NCI-H510A (cell line): Measurements from ENCODE around the gene RHOH.
A peak's percentile ranks its signal among the peaks of the same experiment; 100 is the strongest.
"Not testable (repeated sequence)": the region's sequence is repeated elsewhere in the genome, so short reads cannot be mapped to it uniquely, and the experiment has no call there.

Experiments
- DNase-seq: peaks from one replicate; lab custom pipeline; 2025; lab: John Stamatoyannopoulos, UW

RHOH gene

DNA sequence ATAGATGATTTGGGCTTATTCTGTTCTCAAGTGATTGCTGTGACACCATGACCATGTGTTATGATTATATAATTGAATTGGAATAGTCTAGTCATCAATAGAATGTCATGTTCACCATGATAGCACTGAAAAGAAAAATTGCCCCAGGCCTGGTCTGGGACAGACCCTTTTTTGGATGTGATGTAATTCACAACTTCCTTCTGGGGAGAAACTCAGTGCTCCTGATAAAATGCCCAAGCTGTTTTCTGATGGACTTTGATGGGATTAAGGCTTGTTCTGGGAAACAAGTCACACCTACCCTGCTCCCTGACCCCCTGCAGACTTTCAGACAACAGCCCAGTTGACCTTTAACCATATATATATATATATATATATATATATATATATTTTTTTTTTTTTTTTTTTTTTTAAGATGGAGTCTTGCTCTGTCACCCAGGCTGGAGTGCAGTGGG, 65.3 kb downstream of the RHOH start:
- DNase-seq = no peak

DNA sequence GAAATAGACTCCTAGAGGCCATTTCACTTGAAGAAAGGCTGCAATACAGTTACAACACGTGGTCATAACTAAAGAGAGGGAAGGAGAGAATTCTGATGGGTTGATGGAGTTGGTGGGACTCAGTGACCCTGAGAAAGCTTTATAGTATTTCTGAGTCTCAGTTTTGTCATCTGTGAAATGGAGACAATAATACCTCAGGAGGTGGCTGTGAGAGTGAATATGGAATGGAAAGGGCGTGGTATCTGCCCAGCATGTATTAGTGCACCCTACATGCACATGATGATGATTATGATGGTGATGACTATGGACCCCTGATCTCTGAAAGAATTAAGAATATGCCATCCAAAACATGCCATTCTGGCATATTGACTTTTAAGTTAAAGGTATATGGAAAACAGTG, 66.0 kb downstream of the RHOH start:
- DNase-seq = no peak

DNA sequence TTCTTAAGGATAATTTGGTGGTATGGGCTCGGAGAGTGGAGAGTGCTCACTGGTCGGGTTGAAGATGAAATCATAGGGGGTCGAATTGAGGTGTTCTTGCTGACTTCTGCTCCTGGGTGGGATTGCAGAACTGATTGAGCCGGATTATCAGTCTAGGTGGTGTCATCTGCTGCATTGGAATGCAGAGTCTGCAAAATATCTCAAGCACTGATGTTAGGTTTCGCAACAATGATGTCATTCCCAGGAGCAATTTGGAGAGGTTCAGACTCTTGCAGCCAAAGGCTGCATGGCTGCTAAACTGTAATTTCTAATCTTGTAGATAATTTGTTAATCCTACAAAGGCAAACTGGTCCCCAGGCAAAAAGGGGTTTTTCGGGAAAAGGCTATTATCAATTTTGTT, 67.7 kb downstream of the RHOH start:
- DNase-seq = no peak

DNA sequence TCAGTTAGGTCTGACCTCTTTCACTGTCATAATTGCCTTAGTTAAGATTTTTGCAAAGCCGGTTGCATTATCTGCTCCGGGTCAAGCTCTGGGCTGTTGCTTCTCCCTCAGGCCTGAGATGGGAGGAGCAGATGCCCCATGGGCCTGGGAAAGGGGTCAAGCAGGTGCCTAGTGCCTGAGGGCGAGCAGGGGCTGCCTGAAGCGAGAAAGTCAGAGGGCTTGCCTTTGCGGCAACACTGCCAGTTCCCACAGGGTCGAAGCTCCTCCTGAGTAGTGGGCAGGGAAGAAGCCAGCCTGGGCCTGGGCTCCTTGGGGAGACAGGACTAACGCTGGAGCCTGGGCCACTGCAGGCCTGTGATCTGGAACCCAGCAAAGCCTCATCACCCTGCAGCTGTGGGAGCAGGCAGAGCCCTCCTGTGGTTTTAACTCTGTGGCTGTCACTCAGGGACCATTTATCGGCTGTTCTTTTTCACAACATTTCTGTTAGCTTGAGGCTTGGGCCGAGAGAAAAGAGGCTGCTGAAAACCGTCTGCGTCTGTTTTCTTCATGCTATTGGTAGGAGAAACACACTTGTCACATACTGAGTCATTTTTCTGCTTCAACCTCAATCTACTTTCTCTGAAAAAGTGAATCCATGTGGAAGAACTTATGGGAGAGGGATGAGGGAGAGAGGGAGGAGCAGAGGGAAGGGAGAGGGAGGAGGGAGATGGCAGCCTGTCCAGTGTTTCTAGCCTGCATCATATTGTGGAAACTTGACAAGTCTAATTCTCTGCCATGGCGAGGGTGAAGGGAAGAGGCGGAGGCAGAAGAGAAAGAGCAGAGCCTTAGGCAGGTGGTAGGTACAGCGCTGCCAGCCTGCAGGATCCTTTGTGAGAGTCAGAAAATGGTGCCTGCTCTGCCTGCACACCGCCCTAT, 68.4 kb downstream of the RHOH start:
- DNase-seq = peak; percentile 13

DNA sequence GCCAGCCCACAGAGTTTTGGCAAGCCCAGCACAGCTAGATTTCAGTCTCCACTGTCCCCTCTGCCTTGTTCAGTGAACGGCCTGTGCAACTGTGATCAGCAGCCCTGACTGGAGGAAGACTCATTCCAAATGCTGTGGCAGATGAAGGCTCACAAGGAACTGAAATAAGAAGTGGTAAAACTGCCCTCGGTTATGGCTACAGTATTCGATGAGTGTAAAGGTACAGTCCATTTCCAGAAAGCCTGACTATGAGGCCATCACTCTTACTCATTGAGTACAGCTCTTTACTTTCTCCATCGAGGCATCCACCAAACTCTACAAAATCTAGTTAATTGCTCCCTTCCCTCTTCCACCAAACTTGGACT, 69.1 kb downstream of the RHOH start:
- no peak for DNase-seq

DNA sequence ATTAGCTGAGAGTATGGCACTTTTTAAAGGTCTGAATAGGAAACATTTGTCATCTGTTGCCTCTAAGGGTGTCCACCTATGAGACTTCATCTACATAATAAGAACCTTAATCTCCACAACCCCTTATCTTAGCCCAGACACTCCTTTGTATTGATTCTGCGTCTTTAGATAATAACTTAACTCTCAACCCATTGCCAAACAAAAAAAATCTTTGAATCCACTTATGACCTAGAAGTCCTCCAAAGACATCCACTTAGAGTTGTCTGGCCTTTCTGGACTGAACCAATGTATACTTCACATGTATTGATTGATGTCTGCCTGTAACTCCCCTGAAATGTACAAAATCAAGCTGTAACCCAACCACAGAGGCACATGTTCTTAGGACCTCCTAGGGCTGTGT, 72.3 kb downstream of the RHOH start:
- no peak for DNase-seq

DNA sequence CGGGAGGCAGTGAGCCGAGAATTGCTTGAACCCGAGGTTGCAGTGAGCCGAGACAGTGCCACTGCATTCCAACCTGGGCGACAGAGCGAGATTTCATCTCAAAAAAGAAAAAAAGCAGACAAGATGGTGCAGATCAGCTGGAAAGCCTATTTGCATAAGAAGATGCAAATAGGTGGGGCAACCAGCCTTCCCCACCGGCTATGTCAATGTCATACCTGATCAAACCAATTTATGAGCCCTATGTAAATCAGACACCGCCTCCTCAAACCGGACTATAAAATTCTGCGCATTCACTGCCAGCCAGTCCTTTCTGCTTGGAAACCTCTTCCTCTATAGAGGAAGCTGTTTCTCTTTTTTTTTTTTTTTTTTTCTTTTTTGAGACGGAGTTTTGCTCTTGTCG, 73.8 kb downstream of the RHOH start:
- DNase-seq = no peak

DNA sequence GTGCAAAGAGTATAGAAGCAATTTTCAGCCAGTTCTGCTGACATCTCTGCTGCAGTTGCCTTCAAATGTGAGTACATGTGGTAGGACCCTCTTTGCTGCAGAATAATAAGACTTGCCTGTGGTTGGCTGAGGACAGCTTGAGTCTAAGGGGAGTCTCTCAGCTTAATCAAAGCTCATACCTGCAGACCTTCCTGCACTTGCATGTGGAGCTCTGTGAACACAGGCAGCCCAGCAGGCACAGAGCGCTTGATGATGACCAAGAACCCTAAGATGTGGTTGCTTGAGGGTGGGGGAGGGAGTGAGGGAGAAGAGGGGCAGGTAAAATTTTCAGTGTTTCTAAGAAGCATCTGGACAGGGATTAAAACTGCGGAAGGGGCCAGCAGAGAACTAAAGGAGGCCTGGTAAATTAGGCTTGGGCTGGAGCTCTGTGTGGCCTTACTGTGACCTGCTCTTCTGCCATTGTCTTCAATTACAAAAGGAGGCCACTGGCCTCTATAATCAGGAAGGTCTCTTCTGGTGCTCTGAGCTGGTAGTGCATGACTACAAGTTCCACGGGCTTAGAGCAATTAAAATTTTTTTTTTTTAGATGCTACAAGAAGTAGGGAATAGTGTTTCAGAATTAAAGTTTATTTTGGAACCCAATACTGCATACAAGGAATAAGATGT, 78.4 kb downstream of the RHOH start:
- no peak for DNase-seq

DNA sequence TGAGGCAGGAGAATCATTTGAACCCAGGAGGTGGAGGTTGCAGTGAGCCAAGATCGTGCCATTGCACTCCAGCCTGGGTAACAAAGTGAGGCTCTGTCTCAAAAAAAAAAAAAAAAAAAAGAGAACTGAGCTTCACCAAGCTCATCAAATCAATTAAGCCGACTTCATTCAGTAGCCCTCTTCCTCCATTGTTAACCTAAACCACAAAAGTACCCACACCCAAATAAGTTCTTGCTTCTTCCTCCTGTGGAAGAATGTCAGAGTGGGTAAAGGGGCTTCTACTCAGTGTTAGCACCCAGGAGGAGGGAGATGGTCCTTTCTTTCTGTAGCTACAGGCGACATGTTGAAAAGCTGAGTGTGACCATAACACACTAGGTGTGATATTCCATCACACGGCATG, 79.7 kb downstream of the RHOH start:
- no peak for DNase-seq

DNA sequence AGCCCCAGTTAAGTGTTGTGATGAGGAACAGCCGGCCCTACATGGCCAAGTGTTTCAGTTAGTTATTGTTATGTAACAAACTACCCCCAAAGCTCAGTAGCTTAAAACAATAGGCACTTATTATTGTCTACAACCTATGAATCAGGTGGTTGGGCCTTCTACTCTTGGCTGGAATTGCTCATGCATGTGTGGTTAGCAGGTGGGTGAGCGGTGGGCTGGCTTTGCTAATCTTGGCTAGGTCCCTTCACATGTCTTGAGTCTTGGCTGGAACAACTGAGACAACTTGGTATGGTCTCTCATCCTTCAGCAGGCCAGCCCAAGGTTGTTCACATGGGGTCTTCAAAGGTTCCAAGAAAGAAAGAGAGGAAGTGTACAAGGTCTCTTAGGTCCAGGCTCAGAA, 83.8 kb downstream of the RHOH start:
- DNase-seq = no peak

DNA sequence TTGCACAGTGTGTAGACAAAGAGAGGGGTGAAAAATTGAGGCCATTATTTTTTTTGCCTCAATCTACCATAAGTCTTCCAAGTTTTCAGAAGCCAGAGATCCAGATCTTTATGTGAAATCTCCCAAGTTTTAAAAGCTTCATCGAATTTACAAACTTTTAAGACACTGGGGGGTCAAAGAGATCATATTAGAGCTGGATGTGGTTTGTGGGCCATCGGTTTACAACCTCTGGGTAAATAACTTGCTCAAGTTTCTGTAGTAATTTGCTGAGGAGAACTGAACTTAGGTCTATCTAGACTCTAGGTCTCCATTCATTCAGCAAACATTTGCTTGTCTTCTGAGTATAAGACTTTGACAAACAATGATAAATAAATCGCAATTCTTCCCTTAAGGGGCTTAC, 84.3 kb downstream of the RHOH start:
- DNase-seq = no peak

DNA sequence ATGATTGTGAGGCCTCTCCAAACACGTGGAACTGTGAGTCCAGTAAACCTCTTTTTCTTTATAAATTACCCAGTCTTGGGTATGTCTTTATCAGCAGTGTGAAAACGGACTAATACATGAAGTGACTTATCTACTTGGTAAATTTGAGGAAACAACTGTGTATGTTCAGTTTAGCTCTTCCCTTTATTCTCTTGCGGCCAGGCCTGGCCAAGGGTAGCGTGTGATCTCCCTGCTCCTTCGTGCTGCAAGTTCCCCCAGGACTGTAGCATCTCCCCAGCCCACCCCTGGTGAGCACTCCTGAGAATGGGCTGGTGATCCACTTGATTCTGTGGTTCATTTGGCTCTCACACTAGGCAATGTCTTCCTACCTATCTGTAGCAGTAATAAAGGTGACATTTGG, 85.1 kb downstream of the RHOH start:
- DNase-seq = no peak

DNA sequence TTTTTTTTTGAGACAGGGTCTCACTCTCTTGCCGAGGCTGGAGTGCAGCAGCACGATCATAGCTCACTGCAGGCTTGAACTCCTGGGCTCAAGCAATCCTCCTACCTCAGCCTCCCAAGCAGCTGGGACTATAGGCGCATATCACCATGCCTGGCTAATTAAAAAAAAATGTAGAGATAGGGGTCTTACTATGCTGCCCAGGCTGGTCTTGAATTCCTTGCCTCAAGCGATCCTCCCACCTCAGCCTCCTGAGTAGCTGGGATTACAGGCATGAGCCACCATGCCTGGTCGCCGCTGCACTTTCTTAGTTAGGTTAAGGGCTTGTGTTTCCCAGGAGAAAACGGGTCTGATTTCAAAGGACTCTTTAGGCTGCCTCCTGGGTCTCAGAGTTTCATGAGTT, 86.0 kb downstream of the RHOH start:
- not testable (repeated sequence) for DNase-seq

DNA sequence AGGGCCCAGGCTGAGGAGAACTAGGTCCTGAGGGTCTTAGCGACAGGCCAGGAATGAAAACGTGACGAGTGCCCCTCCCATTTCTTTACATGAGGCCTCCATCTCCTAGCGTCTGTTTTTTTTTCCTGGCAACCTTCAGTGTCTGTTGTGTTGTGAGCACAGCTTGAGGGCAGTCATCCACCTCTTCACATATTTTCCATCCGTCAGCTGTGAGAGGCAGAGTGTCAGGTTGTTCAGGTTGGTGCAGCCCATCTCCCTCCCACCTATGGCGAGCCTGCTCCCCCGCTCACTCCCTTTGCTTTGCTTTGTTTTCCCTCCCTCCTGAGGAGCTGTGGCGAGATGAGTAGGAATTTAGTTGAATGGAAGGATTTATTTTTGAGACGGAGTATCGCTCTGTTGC, 86.6 kb downstream of the RHOH start:
- peak; percentile 10 for DNase-seq

DNA sequence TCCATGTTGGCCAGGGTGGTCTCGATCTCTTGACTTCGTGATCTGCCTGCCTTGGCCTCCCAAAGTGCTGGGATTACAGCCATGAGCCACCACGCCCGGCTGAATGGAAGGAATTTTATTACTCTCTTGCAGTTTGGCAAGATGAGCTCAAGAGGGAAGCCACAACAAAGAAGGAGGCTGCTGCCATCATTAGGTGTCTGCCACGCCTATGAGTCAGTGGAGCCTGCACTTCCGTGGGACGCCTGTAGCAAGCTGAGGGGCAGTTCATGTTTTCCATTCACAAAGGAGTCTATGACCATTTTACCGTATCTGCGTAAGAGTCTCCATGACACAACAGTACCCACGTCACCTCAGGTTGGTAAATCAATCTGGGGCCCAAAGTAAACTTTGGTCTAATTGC, 87.1 kb downstream of the RHOH start:
- no peak for DNase-seq

DNA sequence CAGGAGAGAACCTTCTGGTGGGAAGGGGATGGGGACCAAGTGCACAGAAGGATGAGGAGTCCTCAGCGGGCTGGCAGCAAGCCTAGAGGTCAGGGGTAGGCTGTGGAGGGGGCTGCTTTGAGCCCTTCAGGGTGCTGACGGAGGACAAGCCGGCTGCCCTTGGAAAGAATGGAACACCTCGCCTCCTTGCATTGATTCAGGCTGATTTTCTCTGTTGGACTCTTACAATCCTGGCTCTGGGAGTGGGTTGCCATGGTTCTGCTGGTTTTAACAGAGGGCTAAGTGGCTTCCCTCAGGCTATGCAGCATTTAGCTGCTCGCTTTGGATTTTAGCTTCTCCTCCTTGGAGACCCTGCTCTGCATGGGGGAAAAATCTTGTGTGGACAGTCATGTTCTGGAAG, 88.9 kb downstream of the RHOH start:
- no peak for DNase-seq

DNA sequence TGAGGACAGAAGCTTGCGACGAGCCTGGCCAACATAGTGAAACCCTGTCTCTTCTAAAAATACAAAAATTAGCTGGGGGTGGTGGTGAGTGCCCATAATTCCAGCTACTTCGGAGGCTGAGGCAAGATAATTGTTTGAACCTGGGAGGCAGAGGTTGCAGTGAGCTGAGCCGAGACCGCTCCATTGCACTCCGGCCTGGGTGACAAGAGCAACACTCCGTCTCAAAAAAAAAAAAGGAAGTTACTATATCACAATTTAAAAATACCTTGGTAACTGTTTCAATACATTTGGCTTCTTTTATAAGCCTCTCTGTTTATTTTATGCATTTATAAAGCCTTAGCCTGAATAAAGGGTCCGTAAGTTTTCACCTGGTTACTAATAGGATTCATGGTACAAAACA, 91.7 kb downstream of the RHOH start:
- no peak for DNase-seq

DNA sequence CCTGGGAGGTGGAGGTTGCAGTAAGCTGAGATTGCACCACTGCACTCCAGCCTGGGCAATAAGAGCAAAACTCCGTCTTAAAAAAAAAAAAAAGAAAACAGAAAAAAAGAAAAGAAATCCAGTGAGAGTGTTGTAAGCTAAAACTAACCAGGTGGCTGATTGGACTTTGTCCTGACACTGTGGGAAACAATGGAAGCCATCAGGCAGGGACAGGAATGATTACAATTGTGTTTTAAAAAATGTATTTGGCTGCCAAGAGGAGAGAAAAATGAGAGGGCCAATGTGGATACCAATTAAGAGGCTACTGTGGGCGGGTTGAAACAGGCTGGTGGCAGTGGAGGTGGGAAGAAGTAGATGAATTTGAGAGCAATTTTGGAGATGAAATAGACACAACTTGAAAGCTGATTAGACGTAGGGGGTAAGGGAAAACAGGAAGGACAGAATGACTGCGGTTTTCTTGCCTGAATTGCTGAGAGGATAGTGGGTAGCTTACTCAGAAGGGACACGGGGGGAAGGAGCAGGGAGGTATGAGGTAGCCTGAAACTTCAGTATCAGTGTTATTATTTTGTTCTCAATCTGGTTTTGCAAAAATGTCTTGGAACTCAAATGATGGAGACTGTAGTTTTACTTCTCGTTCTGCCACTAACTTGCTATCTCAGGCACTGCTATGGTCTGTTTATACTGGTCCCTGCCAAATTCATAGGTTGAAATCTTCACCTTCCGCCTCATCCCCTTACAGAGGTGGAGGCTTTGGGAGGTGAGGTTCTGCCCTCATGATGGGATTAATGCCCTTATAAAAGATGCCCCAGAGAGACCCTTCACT, 92.7 kb downstream of the RHOH start:
- no peak for DNase-seq

DNA sequence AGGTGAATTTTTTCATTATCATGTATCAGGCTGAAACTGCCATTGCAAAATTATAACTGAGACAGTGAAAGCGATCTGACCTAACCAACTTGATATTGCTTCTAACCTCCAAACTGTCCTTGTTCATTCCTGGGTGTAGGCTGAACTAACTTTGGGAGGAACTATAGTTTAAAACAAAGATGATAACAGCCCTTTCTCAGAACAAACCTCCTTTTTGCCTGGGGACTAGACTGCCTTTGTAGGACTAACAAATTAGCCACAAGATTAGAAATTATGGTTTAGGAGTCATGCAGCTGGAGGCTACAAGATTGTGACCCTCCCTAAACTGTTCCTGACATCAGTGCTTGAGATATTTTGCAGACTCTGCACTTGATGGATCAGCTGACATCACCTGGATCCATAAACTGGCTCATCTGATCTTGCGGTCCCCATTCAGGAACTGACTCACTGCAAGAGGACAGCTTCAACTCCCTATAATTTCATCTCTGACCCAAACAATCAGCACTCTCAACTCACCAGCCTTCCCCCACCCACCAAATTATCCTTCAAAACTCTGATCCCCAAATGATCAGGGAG, 93.9 kb downstream of the RHOH start:
- not testable (repeated sequence) for DNase-seq

DNA sequence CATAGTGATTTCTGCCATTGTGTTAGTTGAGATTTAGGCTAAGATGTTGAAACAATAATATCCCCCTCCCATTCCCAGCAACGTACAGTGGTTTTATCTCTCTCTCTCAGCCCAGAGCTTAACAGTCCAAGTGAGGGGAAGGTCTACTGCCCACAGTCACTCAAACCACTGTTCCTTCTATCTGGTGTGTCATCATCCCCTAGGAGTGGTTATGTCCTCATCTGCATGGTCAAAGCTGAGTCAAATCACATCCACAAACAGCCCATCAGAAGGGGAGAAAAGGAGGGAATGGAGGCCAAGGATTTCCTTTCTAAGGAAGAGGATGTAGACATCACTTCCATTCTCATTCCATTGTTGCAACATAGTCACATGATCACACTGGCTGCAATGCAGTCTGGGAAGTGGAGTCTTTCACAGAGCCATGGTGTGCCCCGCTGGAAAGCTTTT, 95.5 kb downstream of the RHOH start:
- no peak for DNase-seq

DNA sequence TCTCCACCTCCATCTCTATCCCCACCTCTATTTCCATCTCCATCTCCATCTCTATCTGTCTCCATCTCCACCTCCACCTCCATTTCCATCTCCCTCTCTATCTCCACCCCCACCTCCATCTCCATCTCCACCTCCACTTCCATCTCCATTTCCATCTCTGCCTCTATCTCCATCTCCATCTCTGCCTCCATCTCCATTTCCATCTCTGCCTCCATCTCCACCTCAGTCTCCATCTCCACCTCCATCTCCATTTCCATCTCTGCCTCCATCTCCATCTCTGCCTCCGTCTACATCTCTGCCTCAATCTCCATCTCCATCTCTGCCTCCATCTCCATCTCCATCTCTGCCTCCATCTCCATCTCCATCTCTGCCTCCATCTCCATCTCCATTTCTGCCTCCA, 97.5 kb downstream of the RHOH start:
- no peak for DNase-seq

DNA sequence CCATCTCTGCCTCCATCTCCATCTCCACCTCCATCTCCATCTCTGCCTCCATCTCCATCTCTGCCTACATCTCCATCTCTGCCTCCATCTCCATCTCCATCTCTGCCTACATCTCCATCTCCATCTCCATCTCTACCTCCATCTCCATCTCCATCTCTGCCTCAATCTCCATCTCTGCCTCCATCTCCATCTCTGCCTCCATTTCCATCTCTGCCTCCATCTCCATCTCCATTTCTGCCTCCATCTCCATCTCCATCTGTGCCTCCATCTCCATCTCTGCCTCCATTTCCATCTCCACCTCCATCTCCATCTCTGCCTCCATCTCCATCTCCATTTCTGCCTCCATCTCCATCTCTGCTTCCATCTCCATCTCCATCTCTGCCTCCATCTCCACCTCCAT, 98.2 kb downstream of the RHOH start:
- not testable (repeated sequence) for DNase-seq
